CD4-positive, alpha-beta T cell (primary cell): ENCODE results near the gene FDXACB1. TPM values are rescaled to one million over a fixed set of nuclear protein-coding genes. Genes with fewer than 3 reads are reported as not detected.

Experiments
- ATAC-seq: fragments of 200-7000 bp; cut with Tn5 transposase; one replicate; pipeline ENCODE4 v1.10.0; 2022; ENCODE audit warnings: mild to moderate bottlenecking; ENCODE audit not compliant: poor library complexity
- CTCF ChIA-PET: fragments of 350-600 bp; sonication (Branson Sonifier 250); formaldehyde crosslinking; loops from one replicate; lab custom pipeline; 2021; ENCODE audit warnings: antibody characterized with exemption, inconsistent platforms; lab: Charles Lee
- POLR2A ChIA-PET: fragments of 350-600 bp; sonication (Branson Sonifier 250); formaldehyde crosslinking; loops from one replicate; lab custom pipeline; 2021; ENCODE audit warnings: antibody characterized with exemption, inconsistent platforms; lab: Charles Lee
- DNase-seq, 14 experiments: peaks; one replicate each; pipeline ENCODE4 v3.0.0-alpha.2; 2013 to 2020; ENCODE audit warnings: mixed read lengths in 2 of 14
- H3K27ac ChIP-seq, 2 donors: one replicate each; pipeline versions ENCODE4 v1.5.1 to v1.7.0; 2013; ENCODE audit warnings: low read length in 2 of 2, low read depth in 1 of 2, mild to moderate bottlenecking in 1 of 2
- H3K27me3 ChIP-seq, 2 experiments: 1 replicate in 1 of 2; 2 replicates in 1 of 2; pipeline versions ENCODE4 v1.6.1 to v1.7.0; 2013; ENCODE audit warnings: low read length in 2 of 2, control low read depth in 1 of 2, mild to moderate bottlenecking in 1 of 2, moderate library complexity in 1 of 2; ENCODE audit not compliant: insufficient read depth in 2 of 2, control insufficient read depth in 1 of 2
- H3K36me3 ChIP-seq: one replicate; pipeline ENCODE4 v1.6.1; 2013; ENCODE audit warnings: low read length, control low read depth; ENCODE audit not compliant: insufficient read depth
- H3K4me1 ChIP-seq: one replicate; pipeline ENCODE4 v1.6.1; 2013; ENCODE audit warnings: low read length, control low read depth; ENCODE audit not compliant: insufficient read depth
- H3K4me3 ChIP-seq: one replicate; pipeline ENCODE4 v1.5.1; 2013; ENCODE audit warnings: mild to moderate bottlenecking, low read length, moderate library complexity
- H3K9me3 ChIP-seq, 2 experiments: 1 replicate in 1 of 2; 2 replicates in 1 of 2; pipeline versions ENCODE4 v1.6.1 to v1.7.0; 2013; ENCODE audit warnings: low read length in 2 of 2, mild to moderate bottlenecking in 2 of 2, control low read depth in 1 of 2, moderate library complexity in 1 of 2; ENCODE audit not compliant: control insufficient read depth in 1 of 2, insufficient read depth in 1 of 2
- H3K27ac Mint-ChIP-seq: one replicate; pipeline ENCODE4 v1.8.0; 2020; ENCODE audit warnings: mixed read lengths
- H3K27me3 Mint-ChIP-seq: one replicate; pipeline ENCODE4 v1.8.0; 2021; ENCODE audit warnings: mixed read lengths
- H3K36me3 Mint-ChIP-seq: one replicate; pipeline ENCODE4 v1.8.0; 2021; ENCODE audit warnings: low read depth, mixed read lengths
- H3K4me1 Mint-ChIP-seq: one replicate; pipeline ENCODE4 v1.8.0; 2021; ENCODE audit warnings: low read depth, mixed read lengths
- H3K4me3 Mint-ChIP-seq: one replicate; pipeline ENCODE4 v1.8.0; 2020; ENCODE audit warnings: mild to moderate bottlenecking, mixed read lengths
- H3K9me3 Mint-ChIP-seq: one replicate; pipeline ENCODE4 v1.8.0; 2020; ENCODE audit warnings: mixed read lengths
- CTCF ChIP-seq: fragments of 200-600 bp; IDR thresholded peaks from one replicate; pipeline ENCODE4 v1.8.0; 2022; ENCODE audit warnings: antibody characterized with exemption, mild to moderate bottlenecking
- intact Hi-C, 2 experiments: fragments of 100-400 bp; cut with DNase I in 1 of 2; cut with micrococcal nuclease in 1 of 2; formaldehyde crosslinking; loops; one replicate each; pipeline versions ENCODE4 v1.15.1 to v1.9.0; 2023 to 2025; cut with DNase I, micrococcal nuclease
- total RNA-seq, 174 experiments: library from RNA in 2 of 174; stranded (reverse) in 2 of 174; gene quantifications; one replicate each; pipeline ENCODE4 v1.2.3 and lab custom pipeline; 2021 to 2026

FDXACB1 gene
- total RNA-seq, 2 experiments from 2014 or later, result 3.4 to 3.9 TPM

- POLR2A ChIA-PET, result no interaction called here
- TF ChIP-seq CTCF, result no peak
- no peaks in the 10 kb centered on the region for H3K9me3 Mint-ChIP-seq
- no peak overlapping the region for H3K4me3 Mint-ChIP-seq
- no peak overlapping the region for H3K27ac ChIP-seq
- H3K4me1 Mint-ChIP-seq, result no peaks in the 10 kb centered on the region
- H3K27me3 ChIP-seq, result no peaks in the 10 kb centered on the region
- peaks cover 87% of the 10 kb centered on the region for H3K36me3 Mint-ChIP-seq
- no peaks in the 10 kb centered on the region for H3K27me3 Mint-ChIP-seq
- peaks cover 67% of the 10 kb centered on the region for H3K36me3 ChIP-seq
- CTCF ChIA-PET, result no interaction called here
- no peak overlapping the region for H3K4me3 ChIP-seq
- H3K27ac Mint-ChIP-seq, result no peak overlapping the region
- no peaks in the 10 kb centered on the region for H3K9me3 ChIP-seq
- H3K4me1 ChIP-seq, result no peaks in the 10 kb centered on the region
- intact Hi-C loops, result no loop called here
- no peak for ATAC-seq
- DNase-seq, result no peak
Observed at GRCh38 chr11:111834432-111835163, 44.4 kb downstream of the FDXACB1 start.

GRCh38 chr11:111833524-111833923 lies 45.4 kb downstream of the FDXACB1 start:
- ChIA-PET CTCF (interaction anchor here (1.4 to 1.5 kb wide), 2 partner anchors 8 to 11 kb away, joined by 3 read pairs; no protein-coding TSS in a partner anchor), POLR2A (interaction anchor here (0.7 kb wide), 1 partner anchor 24 kb away, joined by 3 read pairs; no protein-coding TSS in a partner anchor)
- H3K36me3 Mint-ChIP-seq, result peaks cover 94% of the 10 kb centered on the region
- no peaks in the 10 kb centered on the region for H3K27me3 ChIP-seq
- H3K9me3 Mint-ChIP-seq, result no peaks in the 10 kb centered on the region
- intact Hi-C loops, result no loop called here
- H3K4me1 ChIP-seq, result no peaks in the 10 kb centered on the region
- DNase-seq, result no peak
- no peaks in the 10 kb centered on the region for H3K27me3 Mint-ChIP-seq
- no peak for TF ChIP-seq CTCF
- no peak overlapping the region for H3K4me3 Mint-ChIP-seq
- H3K36me3 ChIP-seq, result peaks cover 71% of the 10 kb centered on the region
- no peaks in the 10 kb centered on the region for H3K9me3 ChIP-seq
- no peak overlapping the region for H3K27ac Mint-ChIP-seq
- H3K4me3 ChIP-seq, result no peak overlapping the region
- no peak for ATAC-seq
- H3K27ac ChIP-seq, result no peak overlapping the region
- no peaks in the 10 kb centered on the region for H3K4me1 Mint-ChIP-seq

DNA sequence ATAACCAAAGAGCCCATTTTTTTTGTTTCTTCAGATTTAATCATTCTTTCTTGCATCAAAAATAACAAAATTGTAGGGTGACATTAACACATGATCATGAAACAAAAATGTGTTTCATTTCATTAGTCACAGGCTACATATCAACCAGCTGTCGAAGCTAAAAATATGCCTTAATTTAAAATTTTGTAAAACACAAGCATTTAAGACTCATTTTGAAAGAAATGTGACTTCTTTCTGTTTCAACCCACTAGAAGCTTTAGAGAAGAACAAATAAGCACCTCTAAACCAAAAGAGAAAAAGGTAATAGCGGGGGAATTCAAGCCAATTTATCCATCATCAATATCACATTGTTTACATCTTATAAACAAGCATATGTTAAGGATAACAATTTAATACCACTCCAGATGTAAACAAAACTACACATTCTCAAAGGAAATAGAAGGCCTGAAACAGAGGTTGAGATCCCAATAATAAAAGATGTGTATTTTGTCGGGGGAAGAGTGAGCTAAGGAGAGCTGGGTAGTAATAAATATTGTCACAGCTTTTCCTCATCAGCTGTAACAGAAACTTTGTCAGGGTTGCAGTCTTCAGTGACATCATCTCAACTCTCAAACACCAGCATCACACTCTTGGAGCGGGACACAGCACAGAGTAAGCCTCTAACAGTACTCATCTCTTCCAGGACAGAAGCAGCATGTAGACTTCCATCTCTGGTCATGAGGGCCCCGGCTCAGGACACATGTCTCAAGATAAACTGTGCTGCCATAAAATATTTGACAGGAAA lies 49.6 kb downstream of the FDXACB1 start:
- H3K9me3 Mint-ChIP-seq, result no peaks in the 10 kb centered on the region
- Histone ChIP-seq H3K4me1 (no peaks in the 10 kb centered on the region), H3K9me3 (no peaks in the 10 kb centered on the region), H3K27me3 (no peaks in the 10 kb centered on the region), H3K36me3 (peaks cover 37% of the 10 kb centered on the region), H3K4me3 (no peak overlapping the region), H3K27ac (no peak overlapping the region)
- TF ChIP-seq CTCF, result no peak
- no peaks in the 10 kb centered on the region for H3K27me3 Mint-ChIP-seq
- ChIA-PET CTCF (interaction anchor here (1.2 kb wide), 1 partner anchor 14 kb away, joined by 3 read pairs; no protein-coding TSS in a partner anchor), POLR2A (no interaction called here)
- no peaks in the 10 kb centered on the region for H3K4me1 Mint-ChIP-seq
- DNase-seq, result no peak
- no peak overlapping the region for H3K27ac Mint-ChIP-seq
- no peak overlapping the region for H3K4me3 Mint-ChIP-seq
- intact Hi-C loops, result no loop called here
- H3K36me3 Mint-ChIP-seq, result peaks cover 71% of the 10 kb centered on the region
- ATAC-seq, result no peak
